Keratinocyte (primary cell): ENCODE data around the gene RAPGEF4. TPM values are rescaled to one million over a fixed set of nuclear protein-coding genes. Genes with fewer than 3 reads are reported as not detected.

ENCODE experiments used
- DNase-seq: peaks from one replicate; pipeline ENCODE4 v3.0.0-alpha.2; 2011; ENCODE audit warnings: low read depth, missing footprints, low spot score
- FAIRE-seq: peaks from 2 replicates; lab custom pipeline; 2011; peaks lifted over from hg19 to GRCh38; lab: Jason Lieb, UNC
- H2AFZ ChIP-seq: 2 replicates; pipeline ENCODE4 v1.6.0; 2012; ENCODE audit warnings: low read length, control low read depth, inconsistent platforms; ENCODE audit not compliant: control insufficient read depth
- H3K27ac ChIP-seq: 2 replicates; pipeline ENCODE4 v1.5.1; 2011; ENCODE audit warnings: low read length; ENCODE audit not compliant: control insufficient read depth, insufficient read depth
- H3K27me3 ChIP-seq: 3 replicates; pipeline ENCODE4 v1.6.0; 2011; ENCODE audit warnings: low read length; ENCODE audit not compliant: control insufficient read depth, insufficient read depth; ENCODE audit errors: extremely low read depth
- H3K36me3 ChIP-seq, 2 experiments: 2 replicates in 1 of 2; 3 replicates in 1 of 2; pipeline ENCODE4 v1.5.1; 2011; ENCODE audit warnings: low read length in 2 of 2, mild to moderate bottlenecking in 1 of 2; ENCODE audit not compliant: control insufficient read depth in 2 of 2, insufficient read depth in 2 of 2; ENCODE audit errors: extremely low read depth in 1 of 2
- H3K4me1 ChIP-seq: 3 replicates; pipeline ENCODE4 v1.5.1; 2011; ENCODE audit warnings: low read length; ENCODE audit not compliant: control insufficient read depth, insufficient read depth; ENCODE audit errors: extremely low read depth
- H3K4me2 ChIP-seq: 3 replicates; pipeline ENCODE4 v1.6.0; 2011; ENCODE audit warnings: low read depth, low read length; ENCODE audit not compliant: control insufficient read depth, insufficient read depth; ENCODE audit errors: extremely low read depth
- H3K4me3 ChIP-seq, 3 experiments: fragments of 200-600 bp in 1 of 3; sonication (generic) in 1 of 3; 2 replicates in 2 of 3; 3 replicates in 1 of 3; pipeline ENCODE4 v1.5.1; 2011 to 2016; ENCODE audit warnings: low read length in 3 of 3, mild to moderate bottlenecking in 3 of 3, control low read depth in 2 of 3, inconsistent platforms in 1 of 3, low read depth in 1 of 3, mixed read lengths in 1 of 3, mixed run types in 1 of 3, moderate library complexity in 1 of 3; ENCODE audit not compliant: control insufficient read depth in 2 of 3, insufficient read depth in 2 of 3; ENCODE audit errors: extremely low read depth in 1 of 3
- H3K79me2 ChIP-seq: 2 replicates; pipeline ENCODE4 v1.6.0; 2012; ENCODE audit warnings: low read length; ENCODE audit not compliant: control insufficient read depth, insufficient read depth
- H3K9ac ChIP-seq: 3 replicates; pipeline ENCODE4 v1.6.0; 2011; ENCODE audit warnings: low read length; ENCODE audit not compliant: control insufficient read depth, insufficient read depth; ENCODE audit errors: extremely low read depth
- H3K9me1 ChIP-seq: 3 replicates; pipeline ENCODE4 v1.6.0; 2011; ENCODE audit warnings: low read length; ENCODE audit not compliant: control insufficient read depth, insufficient read depth; ENCODE audit errors: extremely low read depth
- H3K9me3 ChIP-seq: 2 replicates; pipeline ENCODE4 v1.5.1; 2012; ENCODE audit warnings: low read depth, low read length; ENCODE audit not compliant: control insufficient read depth
- H4K20me1 ChIP-seq: 3 replicates; pipeline ENCODE4 v1.6.0; 2011; ENCODE audit warnings: low read length; ENCODE audit not compliant: control insufficient read depth, insufficient read depth; ENCODE audit errors: extremely low read depth
- EZH2 ChIP-seq: IDR thresholded peaks from one replicate; pipeline ENCODE4 v1.6.1; 2012; ENCODE audit warnings: inconsistent platforms, mild to moderate bottlenecking, low read length, moderate library complexity
- dilution Hi-C: fragments of 300-500 bp; cut with MboI; formaldehyde crosslinking; loops from one replicate; pipeline ENCODE4 v1.7.0; 2020; ENCODE audit warnings: low sequenced_read_pairs; ENCODE audit not compliant: extremely low pct_ligation_motif_present
- polyA plus RNA-seq, 5 experiments: library from polyadenylated mRNA; depleted of rRNA in 3 of 5; stranded (reverse) in 3 of 5; stranded (forward) in 1 of 5; unstranded in 1 of 5; fragments of >200 nt; gene quantifications; 1 replicate in 1 of 5; 2 replicates in 3 of 5; 3 replicates in 1 of 5; pipeline versions ENCODE4 v1.2.1 to v1.2.3, GENCODE V29; 2011 to 2012; ENCODE audit warnings: missing spikeins in 2 of 5, low read depth in 1 of 5, low replicate concordance in 1 of 5
- TF ChIP-seq, protein P1 (sequence below), 3 experiments: IDR thresholded peaks in 1 of 3; conservative IDR thresholded peaks in 1 of 3; optimal IDR thresholded peaks in 1 of 3; 2 replicates in 2 of 3; 3 replicates in 1 of 3; pipeline versions ENCODE3 to v1.5.1; 2011; ENCODE audit warnings: low read length in 3 of 3, mild to moderate bottlenecking in 3 of 3, moderate library complexity in 2 of 3, control low read depth in 1 of 3, inconsistent platforms in 1 of 3; ENCODE audit not compliant: insufficient read depth in 2 of 3; ENCODE audit errors: extremely low read depth in 1 of 3

RAPGEF4 gene
- polyA plus RNA-seq, 1 donor (not counting 4 experiments of a cell fraction or from before 2014, with no cell fraction given): 1.6 TPM

DNA sequence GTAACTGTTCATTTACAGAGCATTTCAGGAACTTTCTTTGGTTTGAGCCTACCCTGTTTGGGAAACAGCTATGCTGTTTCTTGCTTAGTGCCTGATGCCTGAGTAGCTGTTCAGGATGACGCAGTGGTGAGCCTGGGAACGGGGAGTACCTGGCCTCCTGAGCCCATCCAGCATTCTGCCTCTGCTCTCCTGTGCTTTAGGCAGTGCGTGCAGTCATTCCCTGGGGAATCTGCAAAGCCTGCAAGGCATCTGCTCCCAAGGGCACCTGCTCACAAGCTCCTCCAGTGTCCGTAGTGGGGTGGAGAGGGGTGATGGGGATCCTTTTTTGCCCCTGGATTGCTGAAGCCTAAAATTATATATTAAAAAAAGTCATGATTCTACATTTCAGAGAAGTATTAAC lies 68.8 kb downstream of the RAPGEF4 start:
- H3K36me3 ChIP-seq: no peaks in the 10 kb centered on the region
- DNase-seq (no peak), FAIRE-seq (no peak)
- H3K4me1 ChIP-seq: peaks cover 14% of the 10 kb centered on the region
- no peak for TF ChIP-seq EZH2
- TF ChIP-seq, protein P1, sequence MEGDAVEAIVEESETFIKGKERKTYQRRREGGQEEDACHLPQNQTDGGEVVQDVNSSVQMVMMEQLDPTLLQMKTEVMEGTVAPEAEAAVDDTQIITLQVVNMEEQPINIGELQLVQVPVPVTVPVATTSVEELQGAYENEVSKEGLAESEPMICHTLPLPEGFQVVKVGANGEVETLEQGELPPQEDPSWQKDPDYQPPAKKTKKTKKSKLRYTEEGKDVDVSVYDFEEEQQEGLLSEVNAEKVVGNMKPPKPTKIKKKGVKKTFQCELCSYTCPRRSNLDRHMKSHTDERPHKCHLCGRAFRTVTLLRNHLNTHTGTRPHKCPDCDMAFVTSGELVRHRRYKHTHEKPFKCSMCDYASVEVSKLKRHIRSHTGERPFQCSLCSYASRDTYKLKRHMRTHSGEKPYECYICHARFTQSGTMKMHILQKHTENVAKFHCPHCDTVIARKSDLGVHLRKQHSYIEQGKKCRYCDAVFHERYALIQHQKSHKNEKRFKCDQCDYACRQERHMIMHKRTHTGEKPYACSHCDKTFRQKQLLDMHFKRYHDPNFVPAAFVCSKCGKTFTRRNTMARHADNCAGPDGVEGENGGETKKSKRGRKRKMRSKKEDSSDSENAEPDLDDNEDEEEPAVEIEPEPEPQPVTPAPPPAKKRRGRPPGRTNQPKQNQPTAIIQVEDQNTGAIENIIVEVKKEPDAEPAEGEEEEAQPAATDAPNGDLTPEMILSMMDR (optimal IDR thresholded peaks at IDR 0.05 in 1 of 3, IDR thresholded peaks at IDR 0.05 in 1 of 3, conservative IDR thresholded peaks at IDR 0.05 in 1 of 3; ENCODE audit: extremely low read depth in 1 of 3, insufficient read depth in 2 of 3, low read length in 3 of 3): no peak
- H3K27me3 ChIP-seq: no peaks in the 10 kb centered on the region
- no peak overlapping the region for H3K4me2 ChIP-seq
- H3K4me3 ChIP-seq: no peak overlapping the region
- H3K9ac ChIP-seq: no peak overlapping the region
- no peaks in the 10 kb centered on the region for H3K9me1 ChIP-seq
- no peaks in the 10 kb centered on the region for H3K79me2 ChIP-seq
- dilution Hi-C loops: loop anchor here (25.0 kb wide), 1 partner anchor 108 kb away; no protein-coding TSS in a partner anchor
- H3K27ac ChIP-seq: no peak overlapping the region
- H2AFZ ChIP-seq: no peak overlapping the region
- H3K9me3 ChIP-seq: peaks cover 5% of the 10 kb centered on the region
- H4K20me1 ChIP-seq: no peaks in the 10 kb centered on the region

DNA sequence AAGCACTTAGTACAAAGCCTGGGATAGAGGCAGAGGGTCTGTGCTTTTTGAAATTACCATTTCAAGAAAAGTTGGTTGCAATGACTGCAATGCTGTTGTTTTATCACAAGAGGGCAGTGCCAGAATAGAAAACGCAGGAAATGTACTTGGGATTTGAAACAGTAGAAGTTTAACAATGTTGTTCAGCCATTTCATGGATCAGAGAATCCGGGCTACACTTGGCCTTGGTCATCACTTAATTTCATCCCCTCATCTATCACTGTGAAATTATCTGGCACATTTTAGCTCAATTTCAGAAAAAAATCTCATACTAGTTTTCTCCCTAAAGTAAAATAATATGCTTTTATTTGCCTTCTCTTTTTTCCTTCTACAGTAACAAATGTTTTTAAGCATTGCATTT lies 70.8 kb downstream of the RAPGEF4 start:
- peaks cover 5% of the 10 kb centered on the region for H3K9me3 ChIP-seq
- H3K36me3 ChIP-seq: no peaks in the 10 kb centered on the region
- no peaks in the 10 kb centered on the region for H3K9me1 ChIP-seq
- dilution Hi-C loops: loop anchor here (25.0 kb wide), 1 partner anchor 106 kb away; no protein-coding TSS in a partner anchor
- H3K79me2 ChIP-seq: no peaks in the 10 kb centered on the region
- DNase-seq: no peak
- H3K27me3 ChIP-seq: no peaks in the 10 kb centered on the region
- H3K4me2 ChIP-seq: peak overlapping the region; percentile 65
- peak overlapping the region; percentile 87 for H2AFZ ChIP-seq
- peak overlapping the region in 1 of 3 experiments; percentile 15 for H3K4me3 ChIP-seq
- peak overlapping the region; percentile 19 for H3K27ac ChIP-seq
- no peak overlapping the region for H3K9ac ChIP-seq
- FAIRE-seq: peak; percentile 90
- H4K20me1 ChIP-seq: no peaks in the 10 kb centered on the region
- peaks cover 14% of the 10 kb centered on the region for H3K4me1 ChIP-seq
- TF ChIP-seq EZH2: no peak
- TF ChIP-seq, protein P1 (optimal IDR thresholded peaks at IDR 0.05 in 1 of 3, IDR thresholded peaks at IDR 0.05 in 1 of 3, conservative IDR thresholded peaks at IDR 0.05 in 1 of 3; ENCODE audit: extremely low read depth in 1 of 3, insufficient read depth in 2 of 3, low read length in 3 of 3): peak; percentile 44 to 90 (median 75)
